ENCODE results near the gene MIPEP.

MIPEP gene

DNA sequence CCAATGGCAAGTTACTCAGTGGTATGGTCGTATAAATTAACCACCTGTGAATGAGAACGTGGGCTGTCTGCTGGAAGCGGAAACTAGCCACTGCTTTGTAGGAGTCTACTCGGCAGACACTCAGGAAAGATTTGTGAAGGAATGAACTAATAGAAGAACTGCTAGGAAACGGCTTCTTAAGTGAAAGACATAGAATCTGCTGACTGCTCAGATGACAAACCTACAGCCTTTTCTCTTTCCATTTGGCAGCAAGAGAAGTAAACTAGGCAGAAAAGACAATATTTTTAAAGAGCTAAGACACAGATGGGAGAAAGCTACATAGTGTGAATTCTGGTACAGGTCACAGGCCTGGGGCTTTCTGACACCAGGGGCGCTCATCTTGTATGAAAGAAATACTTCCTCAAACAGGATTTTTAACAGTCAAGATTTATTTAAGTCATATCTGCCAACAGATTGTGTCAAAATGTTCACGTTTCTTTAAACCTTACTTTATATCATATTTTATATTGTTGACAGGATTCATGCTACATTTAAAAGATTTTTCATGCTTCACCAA lies 78.4 kb downstream of the MIPEP start:
- H3K4me3 ChIP-seq (ENCODE audit: low read depth, low read length) = no peak overlapping the region
- peak; percentile 62 for DNase-seq (ENCODE audit: low read depth)
- TF ChIP-seq, protein P1, sequence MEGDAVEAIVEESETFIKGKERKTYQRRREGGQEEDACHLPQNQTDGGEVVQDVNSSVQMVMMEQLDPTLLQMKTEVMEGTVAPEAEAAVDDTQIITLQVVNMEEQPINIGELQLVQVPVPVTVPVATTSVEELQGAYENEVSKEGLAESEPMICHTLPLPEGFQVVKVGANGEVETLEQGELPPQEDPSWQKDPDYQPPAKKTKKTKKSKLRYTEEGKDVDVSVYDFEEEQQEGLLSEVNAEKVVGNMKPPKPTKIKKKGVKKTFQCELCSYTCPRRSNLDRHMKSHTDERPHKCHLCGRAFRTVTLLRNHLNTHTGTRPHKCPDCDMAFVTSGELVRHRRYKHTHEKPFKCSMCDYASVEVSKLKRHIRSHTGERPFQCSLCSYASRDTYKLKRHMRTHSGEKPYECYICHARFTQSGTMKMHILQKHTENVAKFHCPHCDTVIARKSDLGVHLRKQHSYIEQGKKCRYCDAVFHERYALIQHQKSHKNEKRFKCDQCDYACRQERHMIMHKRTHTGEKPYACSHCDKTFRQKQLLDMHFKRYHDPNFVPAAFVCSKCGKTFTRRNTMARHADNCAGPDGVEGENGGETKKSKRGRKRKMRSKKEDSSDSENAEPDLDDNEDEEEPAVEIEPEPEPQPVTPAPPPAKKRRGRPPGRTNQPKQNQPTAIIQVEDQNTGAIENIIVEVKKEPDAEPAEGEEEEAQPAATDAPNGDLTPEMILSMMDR (IDR thresholded peaks at IDR 0.05; ENCODE audit: insufficient read depth, low read depth, low read length, missing control alignments) = peak; percentile 39

DNA sequence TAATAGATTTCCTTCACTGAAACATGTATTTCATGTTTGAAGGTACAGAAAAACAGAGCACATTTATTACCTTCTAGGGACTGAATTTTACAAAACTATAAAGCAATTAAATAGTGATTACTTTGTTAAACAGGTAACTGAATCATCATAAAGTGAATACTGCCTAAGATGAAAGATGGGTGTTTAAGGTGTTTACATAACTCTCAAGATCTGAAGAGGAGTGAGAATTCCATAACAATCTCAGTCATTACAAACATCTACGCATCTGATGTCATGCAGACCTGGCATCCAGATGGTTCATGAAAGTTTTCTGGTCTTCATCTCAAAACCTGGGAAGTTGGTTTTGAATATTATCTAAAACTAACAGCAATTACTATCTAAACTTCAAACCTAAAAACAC lies 80.4 kb downstream of the MIPEP start:
- TF ChIP-seq, protein P1 (IDR thresholded peaks at IDR 0.05; ENCODE audit: insufficient read depth, low read depth, low read length, missing control alignments) = no peak
- H3K4me3 ChIP-seq (ENCODE audit: low read depth, low read length) = no peak overlapping the region
- no peak for DNase-seq (ENCODE audit: low read depth)

DNA sequence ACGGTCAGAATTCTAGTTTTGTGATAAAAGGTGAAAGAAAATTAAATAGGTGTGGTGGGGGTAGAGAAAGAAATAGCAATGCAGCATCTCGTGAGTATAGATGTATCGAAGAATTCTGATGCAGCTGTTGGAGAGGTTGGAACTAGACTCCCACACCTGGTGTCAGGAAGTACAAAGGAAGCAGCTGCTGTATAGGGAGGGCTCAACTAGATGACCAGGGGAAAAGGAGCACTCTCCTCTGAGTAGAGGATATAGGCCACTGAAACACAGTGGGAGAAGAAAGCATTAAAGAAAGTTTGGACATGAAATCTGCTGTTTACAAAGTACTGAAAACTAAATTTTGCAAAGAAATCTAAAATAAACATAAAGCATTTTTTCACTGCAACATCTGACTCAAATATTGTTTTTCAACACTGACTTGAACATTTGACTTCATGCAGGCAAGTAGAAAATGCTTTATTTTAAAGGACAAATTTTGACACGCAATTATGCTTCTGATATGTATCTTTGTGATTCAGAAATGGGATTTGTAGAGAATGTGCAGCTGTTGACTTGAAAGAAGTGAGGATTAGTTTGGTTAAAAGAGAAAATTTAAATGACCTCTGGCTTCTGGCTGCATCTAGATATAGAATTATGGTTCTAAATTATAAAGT lies 82.2 kb downstream of the MIPEP start:
- DNase-seq (ENCODE audit: low read depth) = peak; percentile 63
- H3K4me3 ChIP-seq (ENCODE audit: low read depth, low read length) = peak overlapping the region; percentile 30
- TF ChIP-seq, protein P1 (IDR thresholded peaks at IDR 0.05; ENCODE audit: insufficient read depth, low read depth, low read length, missing control alignments) = no peak

DNA sequence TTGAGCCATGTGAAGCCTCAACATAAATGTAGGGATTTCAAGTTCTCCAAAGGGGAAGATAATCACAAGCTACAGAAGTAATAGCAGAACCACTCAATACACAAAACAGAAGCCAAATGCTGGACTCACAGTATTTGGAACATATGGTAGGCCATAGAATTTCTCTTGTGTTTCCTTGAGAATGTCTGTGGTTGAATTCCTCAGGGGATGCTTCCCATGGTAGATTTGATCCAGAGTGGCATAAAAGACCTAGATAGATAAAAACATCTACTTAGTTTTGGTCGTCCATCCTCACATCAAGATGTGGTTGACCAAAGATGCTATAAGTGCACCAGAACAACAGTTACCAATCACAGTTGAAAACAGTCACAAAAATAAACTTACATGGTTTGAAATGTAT lies 83.4 kb downstream of the MIPEP start:
- DNase-seq (ENCODE audit: low read depth) = no peak
- no peak overlapping the region for H3K4me3 ChIP-seq (ENCODE audit: low read depth, low read length)
- TF ChIP-seq, protein P1 (IDR thresholded peaks at IDR 0.05; ENCODE audit: insufficient read depth, low read depth, low read length, missing control alignments) = no peak

DNA sequence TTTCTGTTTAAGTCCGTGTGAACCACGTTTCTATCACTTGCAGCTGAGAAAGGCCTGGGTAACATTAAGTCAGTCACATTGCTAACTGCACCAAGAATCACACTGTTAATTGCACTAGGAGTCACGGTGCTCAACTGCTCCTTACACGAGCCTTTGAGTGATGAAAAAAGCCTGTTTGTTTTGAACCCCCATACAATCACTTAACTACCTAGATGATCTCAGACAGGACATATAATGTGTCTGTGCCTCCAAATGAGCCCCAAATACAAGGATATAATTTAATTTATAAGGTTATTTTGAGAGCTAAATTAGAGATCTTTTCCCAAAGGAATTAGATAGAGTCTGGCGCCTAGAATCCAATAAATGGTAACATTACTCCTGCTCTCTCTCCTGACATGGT lies 84.1 kb downstream of the MIPEP start:
- no peak overlapping the region for H3K4me3 ChIP-seq (ENCODE audit: low read depth, low read length)
- no peak for DNase-seq (ENCODE audit: low read depth)
- TF ChIP-seq, protein P1 (IDR thresholded peaks at IDR 0.05; ENCODE audit: insufficient read depth, low read depth, low read length, missing control alignments) = no peak

DNA sequence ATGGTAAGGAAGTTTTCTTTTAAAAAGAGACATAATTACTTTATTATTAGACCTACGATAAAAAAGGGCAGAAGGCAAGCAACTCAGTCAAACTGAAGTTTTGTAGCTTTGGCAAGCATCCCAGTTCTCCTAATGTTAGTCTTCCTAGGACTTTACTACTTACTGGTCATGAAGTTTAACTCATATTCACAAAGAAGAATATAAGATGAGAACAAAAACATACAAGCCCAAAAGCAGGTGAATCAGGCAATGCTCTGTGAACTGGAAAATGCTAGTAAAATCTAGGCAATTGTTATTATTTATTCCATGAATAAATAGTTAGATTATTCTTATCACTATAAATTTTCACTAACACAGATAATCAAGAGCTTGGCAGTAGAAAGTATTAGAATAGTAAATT lies 85.0 kb downstream of the MIPEP start:
- no peak for DNase-seq (ENCODE audit: low read depth)
- TF ChIP-seq, protein P1 (IDR thresholded peaks at IDR 0.05; ENCODE audit: insufficient read depth, low read depth, low read length, missing control alignments) = no peak
- no peak overlapping the region for H3K4me3 ChIP-seq (ENCODE audit: low read depth, low read length)

DNA sequence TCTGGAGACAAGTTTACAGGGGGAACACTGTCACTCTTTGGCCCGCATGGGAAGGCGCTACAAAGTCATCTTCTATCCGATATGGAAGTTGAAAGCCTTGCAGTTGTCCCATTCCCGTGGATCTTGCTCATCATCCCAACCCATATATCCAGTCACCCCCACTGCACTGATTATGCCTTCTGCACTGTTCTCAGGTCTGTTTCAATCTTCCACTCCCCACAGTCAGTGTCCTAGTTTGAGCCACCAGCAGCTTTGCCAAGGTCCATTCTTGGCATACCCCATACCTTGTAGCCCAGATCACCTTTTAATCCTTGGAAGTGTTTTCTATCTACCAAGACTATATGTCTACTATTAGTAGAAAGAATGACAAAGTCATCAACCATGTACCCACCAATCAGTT lies 88.1 kb downstream of the MIPEP start:
- H3K4me3 ChIP-seq (ENCODE audit: low read depth, low read length) = no peak overlapping the region
- TF ChIP-seq, protein P1 (IDR thresholded peaks at IDR 0.05; ENCODE audit: insufficient read depth, low read depth, low read length, missing control alignments) = no peak
- DNase-seq (ENCODE audit: low read depth) = no peak
